Heart right ventricle (tissue), 16 donors: Measurements from ENCODE around the gene IRF1. TPM values are rescaled to one million over a fixed set of nuclear protein-coding genes. Genes with fewer than 3 reads are reported as not detected.

Experiments
- ATAC-seq, 8 donors: fragments of 200-7000 bp; cut with Tn5 transposase; one replicate each; pipeline ENCODE4 v1.9.1; 2020; ENCODE audit warnings: mild to moderate bottlenecking in 8 of 8, moderate library complexity in 8 of 8, moderate number of reproducible peaks in 1 of 8
- DNase-seq, 2 donors: peaks; one replicate each; pipeline ENCODE4 v3.0.0-alpha.2; 2020
- H3K27ac ChIP-seq, 10 donors: fragments of 200-600 bp; sonication (generic) in 2 of 10; one replicate each; pipeline versions ENCODE4 v1.5.0 to v1.8.0; 2020 to 2022; ENCODE audit warnings: mild to moderate bottlenecking in 3 of 10
- H3K27me3 ChIP-seq, 7 donors: fragments of 200-600 bp; one replicate each; pipeline ENCODE4 v1.8.0; 2021 to 2022; ENCODE audit warnings: mild to moderate bottlenecking in 2 of 7
- H3K36me3 ChIP-seq, 9 donors: fragments of 200-600 bp; sonication (generic) in 1 of 9; one replicate each; pipeline versions ENCODE4 v1.5.0 to v1.8.0; 2020 to 2022; ENCODE audit warnings: mild to moderate bottlenecking in 2 of 9
- H3K4me1 ChIP-seq, 9 donors: fragments of 200-600 bp; sonication (generic) in 1 of 9; one replicate each; pipeline versions ENCODE4 v1.5.0 to v1.8.0; 2020 to 2022; ENCODE audit warnings: mild to moderate bottlenecking in 4 of 9
- H3K4me3 ChIP-seq, 10 donors: fragments of 200-600 bp; sonication (generic) in 2 of 10; one replicate each; pipeline versions ENCODE4 v1.5.0 to v1.8.0; 2020 to 2022; ENCODE audit warnings: mild to moderate bottlenecking in 7 of 10, moderate library complexity in 2 of 10
- H3K9me3 ChIP-seq, 11 donors: fragments of 200-600 bp in 10 of 11; sonication (generic) in 2 of 11; one replicate each; pipeline versions ENCODE4 v1.5.0 to v1.8.0; 2013 to 2022; ENCODE audit warnings: mild to moderate bottlenecking in 2 of 11, control low read depth in 1 of 11, moderate library complexity in 1 of 11
- CTCF ChIP-seq, 9 donors: fragments of 200-600 bp; sonication (generic) in 2 of 9; IDR thresholded peaks; one replicate each; pipeline versions ENCODE4 v1.5.0 to v1.8.0; 2021 to 2022; ENCODE audit warnings: antibody characterized with exemption in 9 of 9, mild to moderate bottlenecking in 5 of 9, moderate library complexity in 1 of 9
- WGBS, 2 donors: extraction: QIAGEN DNeasy Blood & Tissue Kit; methylation state at CpG; one replicate each; pipeline ENCODE4 v1.1.7; 2013; ENCODE audit warnings: inconsistent platforms in 1 of 2; 5-methylcytosine and 5-hydroxymethylcytosine counted together
- intact Hi-C, 10 donors: fragments of 100-400 bp; cut with DNase I; formaldehyde crosslinking; loops; one replicate each; pipeline versions ENCODE4 v1.11.1 to v1.14.2; 2022
- polyA plus RNA-seq, 2 donors: library from polyadenylated mRNA; stranded (reverse); fragments of 200-250 nt; gene quantifications; one replicate each; pipeline ENCODE4 v1.2.3, GENCODE V29; 2013
- total RNA-seq, 10 donors: library from RNA; stranded (reverse); fragmentation: NEBNext Ultra II Directional in 3 of 10; extraction: Animal tissue kit (Norgen Biotek cat#: 25700) in 3 of 10; gene quantifications; one replicate each; pipeline versions ENCODE4 v1.2.1 to v1.2.4, GENCODE V29; 2021 to 2023
- donor health status: Arrhythmogenic right ventricular cardiomyopathy.
- donor health status: ischemic (EF 13 %, LVEDD 7.1; RV severe dilation, severe dysfunction).
- donor health status: healthy with polysubstance abuse.
- donor health status: DM: no; HTN: yes; CAD: no.
- donor health status: DM: no; HTN: no; CAD: no.
- donor health status: ischemic (EF 25% LVEDD 6.9; RV normal size, moderate dysfunction).
- donor health status: ischemic (EF 25% LVEDD 5.7; RV mildly dilated, moderate dysfunction).
- donor health status: healthy.
- donor health status: DM: yes; HTN: yes; CAD: no.
- donor health status: Ischemic cardiomyopathy.
- donor health status: ischemic (EF 35%, LVEDD 5.7; RV mildly dilated, moderate dysfunction).
- donor health status: nonischemic (EF 11% LVEDD 7.7; RV severe dilation, severe dysfunction).
- donor health status: DM: yes; HTN: yes; CAD: no.
- donor health status: PGD.
- donor health status: ischemic (EF 29% LVEDD 5.4; RV normal size, mild dysfunction).
- donor health status: nonischemic (EF 23%, LVEDD 6.1; RV moderate dilation, normal function).

Gene IRF1
- total and polyA plus RNA-seq, 12 donors = 8.6 to 146 (median 17.7) TPM

GRCh38 chr5:132530946-132531345 is 40.4 kb upstream of the IRF1 start:
- Histone ChIP-seq H3K4me3 (no peak overlapping the region), H3K4me1 (peaks cover 0 to 6% (median 3%) of the 10 kb centered on the region in 9 donors), H3K27me3 (no peaks in the 10 kb centered on the region), H3K27ac (no peak overlapping the region), H3K36me3 (no peaks in the 10 kb centered on the region), H3K9me3 (no peaks in the 10 kb centered on the region)
- WGBS, 2 donors = 85 to 93% methylated on average over 4 of the region's 4 CpGs
- ATAC-seq (no peak), DNase-seq (no peak)
- intact Hi-C loops = no loop called here
- TF ChIP-seq CTCF (IDR thresholded peaks at IDR 0.05) = no peak

GRCh38 chr5:132528866-132529634 is 38.5 kb upstream of the IRF1 start:
- Histone ChIP-seq H3K9me3 (no peaks in the 10 kb centered on the region), H3K27me3 (no peaks in the 10 kb centered on the region), H3K27ac (no peak overlapping the region), H3K4me3 (no peak overlapping the region), H3K4me1 (peaks cover 0 to 6% (median 3%) of the 10 kb centered on the region in 9 donors), H3K36me3 (no peaks in the 10 kb centered on the region)
- WGBS, 2 donors = 77 to 78% methylated on average over 6 of the region's 6 CpGs
- TF ChIP-seq CTCF (IDR thresholded peaks at IDR 0.05) = no peak
- DNase-seq = no peak
- no peak for ATAC-seq
- intact Hi-C loops = loop anchor here in 6 of 10 donors (5.0 to 10.0 kb wide), 4 partner anchors 186 to 296 kb away; partner anchors contain the start of gene SOWAHA (in 2 of the 6)

GRCh38 chr5:132528021-132528420 is 37.4 kb upstream of the IRF1 start:
- no peak overlapping the region for H3K4me3 ChIP-seq
- H3K27me3 ChIP-seq = no peaks in the 10 kb centered on the region
- H3K27ac ChIP-seq = no peak overlapping the region
- no peaks in the 10 kb centered on the region for H3K9me3 ChIP-seq
- intact Hi-C loops = loop anchor here in 6 of 10 donors (5.0 to 10.0 kb wide), 4 partner anchors 187 to 297 kb away; partner anchors contain the start of gene SOWAHA (in 2 of the 6)
- peaks cover 0 to 6% (median 3%) of the 10 kb centered on the region in 9 donors for H3K4me1 ChIP-seq
- no peak for TF ChIP-seq CTCF (IDR thresholded peaks at IDR 0.05)
- 96 to 98% methylated on average over 2 of the region's 2 CpGs for WGBS, 2 donors
- DNase-seq = no peak
- no peaks in the 10 kb centered on the region for H3K36me3 ChIP-seq
- no peak for ATAC-seq

- intact Hi-C loops = loop anchor here in 6 of 10 donors (5.0 to 10.0 kb wide), 4 partner anchors 188 to 298 kb away; partner anchors contain the start of gene SOWAHA (in 2 of the 6)
- TF ChIP-seq CTCF (IDR thresholded peaks at IDR 0.05) = peak in 3 of 9 donors; percentile 4 to 6 (median 5)
- H3K36me3 ChIP-seq = no peaks in the 10 kb centered on the region
- WGBS, 2 donors = 72 to 73% methylated on average over 8 of the region's 8 CpGs
- DNase-seq = no peak
- peaks cover 0 to 6% (median 3%) of the 10 kb centered on the region in 9 donors for H3K4me1 ChIP-seq
- no peaks in the 10 kb centered on the region for H3K9me3 ChIP-seq
- ATAC-seq = peak in 3 of 8 donors; percentile 15 to 32 (median 20)
- no peak overlapping the region for H3K27ac ChIP-seq
- H3K27me3 ChIP-seq = no peaks in the 10 kb centered on the region
- no peak overlapping the region for H3K4me3 ChIP-seq
These were observed 36.5 kb upstream of the IRF1 start for GRCh38 chr5:132526974-132527564.
